Skeletal muscle cell (primary cell): ENCODE measurements around the gene ITPRIPL1.

Experiments used
- DNase-seq: peaks from one replicate; pipeline ENCODE4 v3.0.0-alpha.2; 2010; ENCODE audit warnings: low read depth
- H3K4me3 ChIP-seq: 2 replicates; pipeline ENCODE4 v1.5.1; 2011; ENCODE audit warnings: low read depth, mild to moderate bottlenecking, control low read depth, low read length, moderate library complexity

ITPRIPL1 gene

GRCh38 chr2:96347395-96347794 is 22.3 kb downstream of the ITPRIPL1 start:
- H3K4me3 ChIP-seq: no peak overlapping the region
- DNase-seq: no peak

- DNase-seq: no peak
- no peak overlapping the region for H3K4me3 ChIP-seq
Observed at GRCh38 chr2:96353032-96353561, 28.0 kb downstream of the ITPRIPL1 start.

GRCh38 chr2:96353606-96354101 is 28.5 kb downstream of the ITPRIPL1 start:
- DNase-seq: no peak
- H3K4me3 ChIP-seq: no peak overlapping the region

GRCh38 chr2:96354492-96354891 is 29.4 kb downstream of the ITPRIPL1 start:
- no peak for DNase-seq
- no peak overlapping the region for H3K4me3 ChIP-seq

GRCh38 chr2:96356889-96357288 is 31.8 kb downstream of the ITPRIPL1 start:
- H3K4me3 ChIP-seq: no peak overlapping the region
- DNase-seq: no peak

DNA sequence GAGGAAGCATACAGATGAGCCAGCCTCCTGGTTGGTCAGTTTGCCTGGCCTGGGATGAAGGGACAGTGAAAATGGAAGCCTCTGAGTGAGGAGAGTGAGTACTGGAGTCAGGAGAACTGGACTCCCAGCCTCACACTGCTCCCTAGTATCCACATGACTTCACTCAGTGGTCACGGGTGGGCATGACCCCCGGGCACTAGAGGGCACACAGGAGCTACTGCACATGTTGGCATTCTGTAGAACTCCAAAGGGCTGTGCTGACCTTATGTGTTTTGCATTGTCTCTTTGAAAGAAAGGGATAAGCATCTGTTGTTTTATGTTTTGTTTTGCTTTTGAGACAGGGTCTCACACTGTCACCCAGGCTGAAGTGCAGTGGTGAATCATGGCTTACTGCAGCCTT is 34.2 kb downstream of the ITPRIPL1 start:
- DNase-seq: no peak

GRCh38 chr2:96359866-96360265 is 34.7 kb downstream of the ITPRIPL1 start:
- no peak overlapping the region for H3K4me3 ChIP-seq
- no peak for DNase-seq

More for the DNA sequence above, 34.2 kb downstream of the ITPRIPL1 start:
- H3K4me3 ChIP-seq: no peak overlapping the region

GRCh38 chr2:96361751-96362150 is 36.6 kb downstream of the ITPRIPL1 start:
- no peak for DNase-seq
- H3K4me3 ChIP-seq: no peak overlapping the region

DNA sequence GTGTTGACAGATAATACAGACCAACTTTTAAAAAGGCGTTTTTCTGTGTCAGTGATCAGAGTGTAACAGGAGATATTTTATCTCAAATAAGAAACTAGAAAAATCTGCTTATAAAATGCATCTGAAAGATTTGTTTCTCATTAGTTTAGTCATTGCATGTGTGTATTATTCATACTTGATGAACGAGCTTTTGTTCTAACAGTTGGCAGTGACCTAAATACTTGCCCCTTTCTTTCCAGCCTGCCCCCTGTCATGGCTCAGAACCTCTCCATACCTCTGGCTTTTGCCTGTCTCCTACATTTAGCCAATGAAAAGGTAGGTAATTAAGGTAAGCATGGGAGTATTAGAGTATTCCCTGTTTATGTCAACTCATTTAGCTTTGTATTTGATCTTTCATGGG is 44.1 kb downstream of the ITPRIPL1 start:
- H3K4me3 ChIP-seq: no peak overlapping the region
- no peak for DNase-seq

- no peak overlapping the region for H3K4me3 ChIP-seq
- peak; percentile 39 for DNase-seq
Observed at GRCh38 chr2:96374211-96374951, 49.3 kb downstream of the ITPRIPL1 start.
